ENCODE results near the gene GGT6.

The GGT6 gene

DNA sequence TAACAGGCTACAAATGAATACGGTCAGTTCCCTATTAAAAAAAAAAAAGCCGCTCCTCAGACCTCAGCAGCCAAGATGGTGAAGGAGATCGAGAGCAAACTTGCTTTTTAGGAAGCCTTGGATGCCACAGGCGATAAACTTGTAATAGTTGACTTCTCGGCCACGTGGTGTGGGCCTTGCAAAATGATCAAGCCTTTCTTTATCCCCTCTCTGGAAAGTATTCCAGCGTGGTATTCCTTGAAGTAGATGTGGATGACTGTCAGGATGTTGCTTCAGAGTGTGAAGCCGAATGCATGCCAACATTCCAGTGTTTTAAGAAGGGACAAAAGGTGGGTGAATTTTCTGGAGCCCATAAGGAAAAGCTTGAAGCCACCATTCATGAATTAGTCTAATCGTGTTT lies 11.8 kb upstream of the GGT6 start:
- no peak for DNase-seq

DNA sequence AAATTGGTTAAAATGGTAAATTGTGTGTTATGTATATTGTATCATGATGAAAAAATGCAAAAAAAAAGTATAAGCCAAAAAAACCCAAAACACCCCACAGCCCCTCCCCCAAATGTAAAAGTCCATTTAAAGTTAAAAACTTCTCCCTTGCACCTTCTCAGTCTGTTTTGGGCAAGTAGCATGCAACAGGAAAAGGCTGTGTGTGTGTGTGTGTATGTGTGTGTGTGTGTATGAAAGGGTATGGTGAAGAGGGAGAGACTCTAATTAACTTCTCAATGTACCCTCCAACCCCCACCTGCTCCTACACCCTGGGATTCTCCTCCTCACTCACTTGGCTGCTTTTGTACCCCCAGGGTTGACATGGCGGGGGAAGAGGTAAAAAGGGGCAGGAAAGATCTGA lies 9.2 kb upstream of the GGT6 start:
- no peak for DNase-seq

DNA sequence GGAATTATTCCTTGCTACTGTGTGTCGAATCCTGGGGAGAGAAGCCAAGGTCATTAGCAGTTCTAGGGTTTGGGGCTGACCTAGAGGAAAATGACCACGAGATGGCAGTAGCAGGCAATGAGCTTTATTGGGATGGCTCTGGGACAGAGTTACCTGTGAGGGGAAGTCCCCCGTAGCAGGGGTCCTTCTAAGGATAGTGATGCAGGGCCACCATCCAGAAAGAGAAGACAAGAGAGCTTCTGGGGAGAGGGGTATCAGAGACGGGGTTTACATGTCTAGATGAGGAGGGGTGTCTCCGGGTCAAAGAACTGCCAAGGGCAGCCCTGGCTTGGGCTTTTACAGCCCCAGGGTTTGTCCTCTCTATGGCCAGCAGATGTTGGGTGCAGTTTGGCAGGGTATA lies 6.4 kb upstream of the GGT6 start:
- peak; percentile 37 for DNase-seq

DNA sequence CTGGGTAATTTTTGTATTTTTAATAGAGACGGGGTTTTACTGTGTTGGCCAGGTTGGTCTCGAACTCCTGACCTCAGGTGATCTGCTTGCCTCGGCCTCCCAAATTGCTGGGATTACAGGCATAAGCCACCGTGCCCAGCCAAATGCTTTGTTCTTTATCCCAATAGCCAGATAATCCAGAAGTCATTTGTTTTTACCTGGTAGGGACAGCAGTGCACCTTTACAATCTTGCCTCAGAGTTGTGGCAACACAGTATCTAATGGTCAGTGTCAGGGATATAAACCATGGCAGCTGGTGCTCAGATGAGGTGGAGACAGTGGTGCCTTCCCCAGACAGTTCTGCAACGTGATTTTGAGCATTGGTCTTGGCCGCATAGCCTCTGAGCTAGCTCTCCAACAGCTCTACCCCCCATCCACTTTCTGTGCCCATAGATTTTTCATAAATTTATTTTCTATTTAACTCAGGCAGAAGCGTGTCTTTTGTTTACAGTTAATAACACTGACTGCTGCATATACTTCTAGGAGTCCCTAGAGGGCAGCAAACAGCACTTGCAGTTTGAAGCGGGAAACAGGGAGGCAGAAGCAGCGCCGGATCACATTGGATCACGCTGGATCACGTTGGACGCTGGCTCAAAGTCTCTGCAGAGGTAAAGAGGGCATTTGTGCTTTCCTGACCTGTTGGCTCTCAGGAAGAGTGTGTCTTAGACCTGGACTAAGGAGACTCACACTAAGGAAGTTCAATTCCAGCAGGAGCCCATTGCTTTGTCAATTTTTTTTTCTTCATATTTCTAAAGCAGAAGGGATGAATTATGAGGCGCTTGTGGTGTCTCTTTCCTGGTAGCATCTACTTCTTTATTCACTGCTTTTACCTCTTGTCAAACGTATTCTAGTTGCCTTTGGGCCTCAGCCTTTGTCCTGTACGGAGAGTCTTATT lies 5.1 kb upstream of the GGT6 start:
- peak; percentile 33 for DNase-seq

DNA sequence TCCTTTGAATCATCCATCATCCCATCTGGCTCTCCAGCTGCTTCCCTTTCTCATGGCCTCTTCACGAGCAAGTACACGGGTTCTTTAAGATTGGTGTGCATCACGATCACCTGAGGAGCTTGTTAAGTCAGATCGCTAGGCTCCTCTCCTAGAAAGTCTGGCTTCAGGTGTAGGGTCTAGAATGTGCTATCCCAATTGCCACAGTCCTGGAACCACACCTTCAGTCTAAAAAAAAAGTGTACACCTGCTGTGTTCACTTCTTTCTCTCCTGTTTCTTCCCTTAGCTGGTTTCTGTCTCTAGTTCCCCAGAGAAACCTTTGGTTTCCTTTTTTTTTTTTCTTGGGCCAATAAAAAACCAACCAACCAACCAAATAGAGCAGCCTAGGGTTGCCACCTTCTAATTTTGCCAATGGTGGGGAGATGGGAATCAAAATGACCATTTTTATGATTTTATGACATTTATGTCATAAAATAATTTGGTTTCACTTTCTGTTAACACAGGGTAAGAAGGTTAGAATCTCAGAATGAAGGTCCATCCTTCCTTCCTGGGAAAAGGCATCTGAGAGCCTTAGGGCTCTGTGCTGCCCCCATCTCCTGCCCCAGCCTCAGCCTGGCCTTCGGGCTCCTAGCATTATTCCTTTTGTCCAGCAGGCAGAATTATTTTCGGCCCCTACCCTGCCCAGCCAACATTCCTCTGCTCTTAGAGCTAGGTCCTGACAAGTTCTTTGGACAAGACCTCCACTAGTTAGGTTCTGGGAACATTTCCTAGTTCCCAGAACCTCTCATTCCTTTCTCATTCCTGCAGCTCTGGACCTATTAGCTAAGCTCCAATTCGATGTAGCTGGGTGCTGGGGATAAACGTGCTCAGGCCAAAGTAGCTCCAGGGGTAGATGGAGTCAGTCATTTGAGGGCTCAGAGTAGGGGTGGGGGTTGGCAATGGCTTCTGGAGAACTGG lies 1.9 kb upstream of the GGT6 start:
- no peak for DNase-seq

DNA sequence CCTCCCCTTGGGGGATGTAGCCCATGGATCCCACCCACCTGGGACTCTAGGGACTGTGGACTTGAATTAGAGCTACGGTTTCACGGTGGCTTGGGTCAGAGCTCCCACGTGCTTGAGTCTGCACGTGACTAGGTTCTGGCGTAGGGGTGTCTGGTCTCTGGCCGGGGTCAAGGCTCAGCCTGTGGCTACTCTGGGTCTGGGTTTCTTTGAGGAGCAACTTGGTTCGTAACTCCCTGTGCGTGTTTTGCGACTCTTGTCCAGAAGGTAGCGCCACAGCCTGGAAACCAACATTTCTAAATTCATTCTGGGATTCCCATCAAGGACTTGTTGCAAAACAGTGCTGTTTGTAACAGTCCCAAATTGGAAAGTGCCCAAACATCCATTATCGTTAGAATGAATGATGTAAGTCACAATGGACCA lies 470 bp upstream of the GGT6 start:
- DNase-seq = no peak

DNA sequence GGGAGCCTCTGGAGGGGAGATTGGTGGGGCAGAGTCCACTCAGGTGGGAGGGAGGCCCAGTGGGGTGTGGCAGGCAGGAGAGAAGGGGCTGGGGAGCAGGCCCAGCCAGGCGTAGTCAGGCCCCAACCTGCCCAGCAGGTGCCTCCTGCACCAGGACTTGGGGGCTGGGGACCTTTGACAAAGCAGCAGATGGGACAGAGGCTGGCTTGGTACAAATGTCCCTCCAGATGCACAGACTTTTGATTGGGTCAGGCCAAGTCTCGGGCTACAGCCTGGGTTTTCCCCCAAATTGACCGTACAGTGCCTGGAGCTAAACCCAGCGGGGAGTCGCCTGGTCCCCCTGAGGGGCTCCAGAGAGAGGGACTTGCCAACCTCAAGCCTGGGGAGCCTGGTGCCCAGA lies 411 bp downstream of the GGT6 start:
- no peak for DNase-seq

DNA sequence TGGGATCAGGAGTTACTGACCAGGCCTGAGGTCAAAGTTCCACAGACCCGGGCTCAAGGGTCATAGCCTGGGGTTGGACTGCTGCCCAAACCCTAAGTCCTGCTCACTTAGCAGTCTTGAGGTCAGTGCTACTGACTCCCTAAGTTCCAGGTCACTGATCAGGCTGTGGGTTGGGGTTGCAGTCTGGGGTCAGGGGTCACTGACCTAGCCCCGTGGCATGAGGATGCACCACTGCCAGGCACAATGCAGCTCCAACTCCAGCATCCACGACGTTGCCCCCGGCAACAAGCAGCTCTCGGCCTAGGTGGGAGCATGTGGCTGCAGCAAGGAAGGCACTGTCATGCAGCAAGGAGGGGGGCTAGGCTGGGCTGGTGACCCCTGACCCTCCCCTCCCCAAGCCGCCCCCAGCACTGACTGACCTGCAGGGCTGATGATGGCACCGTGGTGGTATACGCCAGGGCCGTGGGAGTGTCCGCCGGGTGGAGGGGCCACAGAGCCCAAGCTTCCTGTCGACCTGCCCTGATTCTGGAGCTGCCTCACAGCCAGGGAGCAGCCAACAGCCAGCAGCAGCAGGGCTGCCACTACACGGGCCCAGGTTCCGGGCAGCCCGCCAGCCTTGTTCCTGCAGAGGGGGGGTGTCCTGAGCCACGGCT lies 1.1 kb downstream of the GGT6 start:
- DNase-seq = no peak

DNA sequence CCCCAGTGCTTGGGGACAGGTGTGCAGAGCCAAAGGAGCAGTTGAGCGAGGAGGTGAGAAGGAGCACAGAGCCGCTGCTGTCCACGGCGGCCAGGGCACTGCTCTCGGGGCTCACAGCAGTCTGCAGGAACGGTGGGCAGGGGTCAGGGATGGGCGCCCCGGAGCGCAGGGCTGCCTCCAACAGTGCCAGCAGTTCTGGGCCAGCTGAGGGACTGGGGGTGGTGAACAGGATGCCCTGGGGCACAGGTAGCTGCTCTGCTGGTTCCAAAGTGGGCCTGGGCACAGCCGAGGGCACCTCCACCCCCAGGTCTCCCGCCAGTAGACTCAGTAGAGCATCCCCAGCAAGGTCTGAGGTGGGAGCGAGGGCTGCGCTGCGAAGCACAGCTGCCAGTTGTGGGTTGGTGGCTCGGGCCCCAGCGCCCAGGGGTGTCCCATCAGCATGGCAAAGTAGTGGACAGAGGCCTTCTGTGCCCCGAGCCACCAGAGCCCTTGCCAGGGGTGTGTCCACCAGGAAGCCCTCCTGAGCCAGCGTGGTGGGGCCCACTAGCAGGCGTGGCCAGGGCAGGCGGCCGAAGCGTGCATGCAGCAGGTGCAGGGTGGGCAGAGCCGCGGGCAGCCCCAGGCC lies 1.9 kb downstream of the GGT6 start:
- no peak for DNase-seq

DNA sequence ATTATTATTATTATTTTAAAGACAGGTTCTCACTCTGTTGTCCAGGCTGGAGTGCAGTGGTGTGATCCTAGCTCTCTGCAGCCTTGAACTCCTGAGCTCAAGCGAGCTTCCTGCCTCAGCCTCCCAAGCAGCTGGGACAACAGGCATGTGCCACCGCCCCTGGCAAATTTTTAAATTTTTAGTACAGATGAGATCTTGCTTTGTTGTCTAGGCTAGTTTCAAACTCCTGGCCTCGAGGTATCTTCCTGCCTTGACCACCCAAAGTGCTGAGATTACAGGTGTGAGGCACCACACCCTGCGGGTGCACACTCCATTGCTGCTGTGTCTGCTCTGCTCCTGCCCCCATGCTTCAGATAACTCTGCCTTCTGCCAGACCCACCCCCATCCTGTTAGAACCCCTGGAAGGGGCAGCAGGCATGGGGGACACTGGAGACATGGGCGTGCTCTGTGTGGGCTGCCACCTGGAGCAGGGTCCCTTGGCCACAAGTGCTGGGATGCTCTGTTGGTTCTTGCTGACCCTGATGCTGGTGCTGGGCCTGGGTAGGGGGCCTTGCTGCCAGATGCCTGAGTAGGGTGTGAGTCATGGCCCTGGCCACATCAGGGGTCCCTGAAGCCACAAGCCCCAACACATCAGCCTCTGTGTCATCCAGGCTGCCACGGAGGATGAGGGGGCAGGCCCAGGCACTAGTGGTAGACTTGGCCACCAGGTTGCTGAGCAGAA lies 2.6 kb downstream of the GGT6 start:
- no peak for DNase-seq

DNA sequence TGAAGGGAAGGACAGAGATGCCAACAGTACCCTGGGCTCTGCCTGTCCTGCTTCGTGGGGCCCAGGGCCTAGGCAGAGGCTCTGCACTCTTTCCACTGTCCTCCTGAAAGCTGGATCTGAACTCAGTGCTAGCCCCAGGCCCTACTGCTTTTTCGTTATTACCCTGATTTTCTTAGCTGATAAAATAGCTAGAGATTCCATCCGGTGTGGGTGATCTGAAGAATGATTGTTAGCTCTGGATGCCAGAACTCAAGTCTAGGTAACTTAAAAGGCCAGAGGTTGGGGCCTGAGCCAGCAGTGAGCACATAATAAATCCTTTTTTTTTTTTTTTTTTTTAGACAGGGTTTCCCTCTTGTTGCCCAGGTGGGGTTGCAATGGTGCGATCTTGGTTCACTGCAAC lies 3.4 kb downstream of the GGT6 start:
- no peak for DNase-seq

DNA sequence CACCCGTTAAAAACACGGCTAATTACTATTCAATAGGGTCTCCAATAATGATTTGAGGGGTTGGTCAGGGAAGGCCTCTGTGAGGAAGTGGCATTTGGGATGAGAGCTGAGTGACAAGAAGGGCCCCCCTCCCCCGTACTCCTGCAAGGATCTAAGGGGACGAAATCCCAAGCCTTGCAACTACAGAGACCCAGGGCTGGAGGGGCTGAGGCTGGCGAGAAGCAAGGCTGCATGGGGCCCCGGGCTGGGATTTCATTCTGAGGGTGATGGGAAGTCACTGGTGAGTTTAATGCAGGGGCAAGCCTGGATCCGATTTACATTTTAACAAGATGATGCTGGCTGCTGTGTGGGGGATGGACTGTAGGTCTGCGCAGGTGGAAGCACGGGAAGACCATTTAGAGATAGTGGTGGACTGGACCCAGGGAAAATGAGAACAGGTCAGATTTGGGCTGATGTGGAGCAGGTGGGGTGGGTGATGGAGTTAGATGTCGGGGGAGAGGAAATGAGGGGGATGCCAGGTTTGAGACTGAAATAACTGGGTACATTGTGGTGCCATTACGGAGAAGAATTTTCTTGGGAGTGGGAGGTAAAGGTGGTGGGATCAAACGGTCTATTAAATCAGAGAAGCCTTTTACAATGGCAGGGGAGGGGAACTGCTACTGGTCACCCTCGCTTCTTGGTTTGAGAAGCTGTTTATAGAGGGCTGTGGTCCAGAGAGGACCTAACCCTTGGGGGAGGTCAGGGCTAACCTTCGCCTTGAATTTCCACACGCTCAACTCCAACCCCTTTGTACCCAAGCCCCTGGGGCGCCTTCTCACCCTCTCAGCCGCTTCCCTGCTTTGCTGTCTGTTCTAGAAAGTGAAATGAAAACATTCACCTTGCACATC lies 4.3 kb downstream of the GGT6 start:
- DNase-seq = no peak

DNA sequence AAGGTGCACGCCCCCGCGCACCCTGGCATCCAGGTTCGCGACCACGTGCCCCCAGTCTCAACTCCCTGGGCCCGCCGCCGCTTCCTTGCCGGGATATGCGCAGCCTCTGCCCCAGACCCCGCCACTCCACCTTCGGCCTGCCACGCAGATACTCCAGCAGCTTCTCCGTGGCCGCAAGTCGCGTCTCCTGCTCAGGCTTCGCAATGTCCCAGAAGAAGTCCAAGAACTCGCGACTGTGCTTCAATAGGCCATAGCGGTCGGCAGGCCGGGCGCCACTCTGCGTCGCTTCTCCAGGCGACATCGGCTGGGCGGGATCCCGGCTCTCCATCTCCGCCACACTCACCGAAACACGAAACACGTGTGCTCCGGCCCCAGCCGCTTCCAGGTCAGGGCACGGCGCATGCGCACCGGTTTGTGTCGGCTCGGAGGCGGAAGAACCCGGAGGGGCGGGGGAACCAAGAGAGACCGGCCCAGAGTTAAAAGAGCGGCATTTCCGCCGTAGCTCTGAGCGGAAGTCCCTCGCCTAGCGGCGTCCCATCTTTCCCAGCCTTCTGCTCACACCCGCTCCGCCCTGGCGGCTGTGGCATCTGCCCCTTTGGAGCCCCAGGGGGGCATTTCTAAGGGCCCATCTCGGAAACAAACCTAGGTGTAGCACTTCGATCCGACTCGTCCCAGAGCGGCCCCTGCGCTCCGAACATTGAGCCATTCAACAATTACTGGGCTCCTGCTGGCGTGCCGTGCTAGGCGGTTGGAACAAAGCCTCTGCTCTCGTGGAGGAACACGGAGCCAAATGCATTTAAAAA lies 5.2 kb downstream of the GGT6 start, which contains the start of gene MYBBP1A:
MYBBP1A (minus strand) TSS at position 388 of the 803 bp plus-strand sequence; CDS start at position 328, 60 bp downstream.
- peak; percentile 97 for DNase-seq

DNA sequence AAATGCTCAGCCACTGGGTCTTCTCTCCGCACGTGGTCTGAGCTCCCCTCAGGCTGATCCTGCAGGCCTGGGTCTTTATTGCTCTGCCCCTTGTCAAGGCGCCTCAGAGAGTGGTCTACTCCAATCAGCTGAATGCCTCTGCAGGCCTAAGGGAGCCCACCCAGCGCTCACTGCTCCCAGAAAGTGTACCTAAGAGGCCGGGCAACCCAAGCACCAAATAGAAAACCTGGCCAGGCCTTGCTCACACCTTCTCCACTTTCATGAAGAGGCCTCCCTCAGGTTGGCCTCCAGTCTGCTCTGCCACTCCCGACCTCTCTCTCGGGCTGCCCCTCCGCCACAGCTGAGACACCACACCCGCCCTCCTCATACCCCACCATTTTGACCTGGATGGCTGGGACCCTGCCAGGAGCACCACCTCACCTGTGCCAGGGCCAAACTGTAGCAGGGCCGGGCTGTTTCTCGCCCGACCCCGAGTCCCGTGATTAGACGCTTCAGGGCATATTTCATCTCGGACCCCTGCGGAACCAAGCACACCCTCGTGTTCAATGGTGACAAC lies 5.9 kb downstream of the GGT6 start:
- DNase-seq = no peak

DNA sequence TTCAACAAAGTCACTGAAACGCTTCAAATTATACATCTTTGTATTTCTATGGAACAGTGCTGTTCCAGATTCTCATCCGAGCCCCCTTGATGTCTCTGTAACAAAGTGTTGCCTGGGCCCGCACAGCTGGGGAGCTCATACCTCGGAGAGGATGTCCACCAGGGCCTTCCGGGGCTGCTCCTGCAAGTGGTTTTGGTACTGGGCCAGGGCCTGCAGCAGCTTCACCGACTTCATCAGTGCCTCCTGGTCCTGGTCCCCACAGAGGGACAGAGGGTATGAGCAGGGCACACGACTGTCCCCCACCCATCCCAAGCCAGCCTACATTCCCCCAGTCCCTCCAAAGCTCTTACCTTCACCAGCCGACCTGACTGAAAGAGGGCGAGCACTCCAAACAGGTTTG lies 6.7 kb downstream of the GGT6 start:
- DNase-seq = no peak

DNA sequence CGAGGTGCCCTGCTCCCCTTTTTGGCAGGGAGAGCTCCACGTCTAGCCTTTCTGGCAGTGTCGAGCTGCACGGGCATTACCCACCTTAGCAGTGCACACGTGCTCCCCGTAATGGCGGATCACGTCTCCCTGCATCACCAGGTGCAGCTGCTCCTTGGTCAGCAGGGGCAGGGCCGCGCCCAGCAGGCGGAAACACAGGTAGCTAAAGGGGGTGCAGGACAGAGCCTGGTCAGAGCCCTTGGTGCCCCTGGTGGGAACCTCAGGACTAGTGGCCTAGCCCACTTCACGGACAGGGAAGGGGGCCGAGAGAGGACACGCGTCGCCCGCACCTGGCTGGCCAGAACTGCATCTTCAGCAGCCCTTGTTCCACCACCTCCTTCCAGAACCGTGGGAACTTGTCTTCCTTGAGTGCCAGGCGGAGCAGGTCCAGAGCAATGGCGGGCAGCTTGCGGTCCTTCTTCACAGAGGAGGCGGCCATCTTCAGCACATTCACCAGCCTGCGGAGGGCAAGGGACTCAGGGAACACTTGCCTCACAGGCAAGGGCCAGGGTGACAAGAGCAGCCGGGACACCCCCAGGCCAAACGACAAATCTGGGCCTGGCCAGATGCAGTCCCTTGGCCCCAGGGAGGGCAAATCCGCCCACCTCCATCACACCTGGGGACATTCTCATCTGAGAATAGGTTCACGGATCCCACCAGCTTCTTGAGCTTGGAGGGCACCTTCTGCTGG lies 8.4 kb downstream of the GGT6 start:
- DNase-seq = no peak

DNA sequence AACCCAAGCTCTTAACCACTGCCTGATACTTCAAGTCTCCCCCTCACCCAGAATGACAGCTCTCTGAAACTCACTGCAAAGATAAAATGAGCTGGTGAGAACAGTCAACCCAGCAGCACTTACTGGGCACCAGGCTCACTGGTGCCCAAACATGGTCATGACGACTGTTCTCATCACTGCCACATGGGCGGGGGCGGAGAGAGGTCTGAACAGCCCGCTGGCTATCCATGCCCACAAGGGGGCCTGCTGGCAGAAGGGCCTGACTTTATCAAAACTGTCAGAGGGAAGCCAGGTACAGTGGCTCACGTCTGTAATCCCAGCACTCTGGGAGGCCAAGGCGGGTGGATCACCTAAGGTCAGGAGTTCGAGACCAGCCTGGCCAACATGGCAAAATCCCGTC lies 9.2 kb downstream of the GGT6 start:
- no peak for DNase-seq

DNA sequence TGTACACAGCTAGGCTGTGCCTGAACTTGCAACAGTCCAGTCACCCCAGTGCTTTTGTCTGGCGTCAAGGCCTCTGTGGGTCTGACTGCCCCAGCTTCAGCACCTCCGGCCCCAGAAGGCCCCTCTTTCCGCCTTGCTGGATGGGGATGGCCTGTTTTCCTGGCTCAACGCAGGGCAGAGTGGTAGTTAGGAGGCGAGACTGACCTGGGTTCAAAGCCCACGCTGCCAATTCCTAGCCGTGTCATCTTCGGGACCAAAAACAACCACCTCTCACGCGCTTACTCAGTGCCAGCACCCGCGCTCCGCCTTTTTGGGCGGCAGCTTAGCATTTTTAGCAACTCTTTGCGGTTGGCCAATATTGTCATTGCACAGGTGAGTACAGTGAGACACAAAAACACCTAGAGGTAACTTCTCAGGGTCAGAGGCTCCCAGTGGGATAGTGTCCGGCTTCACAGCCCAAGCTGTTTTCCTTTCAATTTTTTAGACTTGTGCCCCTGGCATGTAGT lies 9.8 kb downstream of the GGT6 start:
- no peak for DNase-seq
